ENCODE results near the gene HTR6.

GRCh38 chr1:19665496-19666465 is 1.1 kb downstream of the HTR6 start:
- TF ChIP-seq CTCF (IDR thresholded peaks at IDR 0.05 in 2 of 3, conservative IDR thresholded peaks at IDR 0.05 in 1 of 3; ENCODE audit: borderline replicate concordance in 1 of 3, insufficient read depth in 1 of 3, low read depth in 2 of 3, low read length in 2 of 3) (no peak), POLR2A (IDR thresholded peaks at IDR 0.05; ENCODE audit: borderline replicate concordance, extremely low read depth, insufficient read depth, insufficient read length) (no peak), ZNF274 (IDR thresholded peaks at IDR 0.05; ENCODE audit: low read depth, low read length) (no peak), EZH2phosphoT487 (IDR thresholded peaks at IDR 0.05; ENCODE audit: borderline replicate concordance) (no peak)
